Panc1 (cell line): ENCODE measurements around the gene CACTIN.

Experiments
- CTCF ChIP-seq: fragments of 450-650 bp; IDR thresholded peaks from 2 replicates; pipeline ENCODE4 v1.5.1; 2017; ENCODE audit warnings: mild to moderate bottlenecking
- POLR2AphosphoS5 ChIP-seq: IDR thresholded peaks from 2 replicates; pipeline ENCODE4 v1.6.1; 2012; ENCODE audit warnings: mild to moderate bottlenecking, low read depth, low read length, moderate library complexity
- REST ChIP-seq, 2 experiments: IDR thresholded peaks; 2 replicates each; pipeline ENCODE4 v1.6.1; 2011 to 2012; ENCODE audit warnings: low read depth in 2 of 2, control low read depth in 1 of 2, low read length in 1 of 2, mild to moderate bottlenecking in 1 of 2, moderate library complexity in 1 of 2; ENCODE audit not compliant: insufficient read depth in 1 of 2
- SIN3A ChIP-seq: IDR thresholded peaks from 2 replicates; pipeline ENCODE4 v1.6.1; 2012; ENCODE audit warnings: low read depth, mild to moderate bottlenecking, low read length, moderate library complexity, borderline replicate concordance; ENCODE audit not compliant: insufficient read depth
- TCF7L2 ChIP-seq: IDR thresholded peaks from 2 replicates; pipeline ENCODE4 v1.6.1; 2011; ENCODE audit warnings: mild to moderate bottlenecking, low read depth, low read length, inconsistent platforms

- TF ChIP-seq CTCF (no peak), POLR2AphosphoS5 (no peak), REST (IDR thresholded peaks at IDR 0.05; ENCODE audit: insufficient read depth in 1 of 2, low read depth in 2 of 2, low read length in 1 of 2) (no peak), TCF7L2 (no peak), SIN3A (no peak)
Measured at GRCh38 chr19:3580156-3580934, 46.2 kb downstream of the CACTIN start.
